Putamen (tissue), 1 donor: ENCODE results near the gene SH2D4B.

Experiments used
- DNase-seq: peaks from one replicate; pipeline ENCODE4 v3.0.0-alpha.2; 2016; ENCODE audit warnings: low spot score

The SH2D4B gene

GRCh38 chr10:80590585-80591125 lies 53.0 kb downstream of the SH2D4B start:
- no peak for DNase-seq

GRCh38 chr10:80596391-80597257 lies 58.9 kb downstream of the SH2D4B start:
- DNase-seq: no peak

- no peak for DNase-seq
Measured at GRCh38 chr10:80598084-80598798, 60.5 kb downstream of the SH2D4B start.

- DNase-seq: no peak
Measured at GRCh38 chr10:80598951-80599350, 61.2 kb downstream of the SH2D4B start.

GRCh38 chr10:80599424-80599847 lies 61.7 kb downstream of the SH2D4B start:
- peak; percentile 8 for DNase-seq

- DNase-seq: no peak
Measured at GRCh38 chr10:80600256-80600655, 62.6 kb downstream of the SH2D4B start.

GRCh38 chr10:80602881-80603280 lies 65.2 kb downstream of the SH2D4B start:
- no peak for DNase-seq

GRCh38 chr10:80603516-80603915 lies 65.8 kb downstream of the SH2D4B start:
- no peak for DNase-seq

GRCh38 chr10:80608706-80609105 lies 71.0 kb downstream of the SH2D4B start:
- no peak for DNase-seq

GRCh38 chr10:80609331-80609730 lies 71.6 kb downstream of the SH2D4B start:
- no peak for DNase-seq

- no peak for DNase-seq
Measured at GRCh38 chr10:80611481-80612185, 73.9 kb downstream of the SH2D4B start.

- DNase-seq: no peak
Measured at GRCh38 chr10:80612261-80612660, 74.6 kb downstream of the SH2D4B start.

GRCh38 chr10:80613466-80614170 lies 75.9 kb downstream of the SH2D4B start:
- DNase-seq: no peak

- no peak for DNase-seq
Measured at GRCh38 chr10:80614576-80615416, 77.1 kb downstream of the SH2D4B start.

- no peak for DNase-seq
Measured at GRCh38 chr10:80617807-80618206, 80.1 kb downstream of the SH2D4B start.

- no peak for DNase-seq
Measured at GRCh38 chr10:80619036-80619435, 81.3 kb downstream of the SH2D4B start.

GRCh38 chr10:80622153-80622552 lies 84.5 kb downstream of the SH2D4B start:
- DNase-seq: no peak

GRCh38 chr10:80630324-80630723 lies 92.6 kb downstream of the SH2D4B start:
- no peak for DNase-seq

- DNase-seq: no peak
Measured at GRCh38 chr10:80632742-80633141, 95.0 kb downstream of the SH2D4B start.

- peak; percentile 3 for DNase-seq
Measured at GRCh38 chr10:80633383-80633860, 95.7 kb downstream of the SH2D4B start.

GRCh38 chr10:80633910-80634309 lies 96.2 kb downstream of the SH2D4B start:
- no peak for DNase-seq
